ENCODE results near the gene L3MBTL3.

- no peak for TF ChIP-seq EZH2phosphoT487 (conservative IDR thresholded peaks at IDR 0.05; ENCODE audit: low read length)
- no peak for TF ChIP-seq CTCF (IDR thresholded peaks at IDR 0.05; ENCODE audit: insufficient read depth, low read length, poor library complexity, severe bottlenecking)
Measured at GRCh38 chr6:130018744-130019325, 454 bp downstream of the L3MBTL3 start.

All from SU-DHL-6 (cell line).